ENCODE data around the gene BCLAF1.

The BCLAF1 gene

DNA sequence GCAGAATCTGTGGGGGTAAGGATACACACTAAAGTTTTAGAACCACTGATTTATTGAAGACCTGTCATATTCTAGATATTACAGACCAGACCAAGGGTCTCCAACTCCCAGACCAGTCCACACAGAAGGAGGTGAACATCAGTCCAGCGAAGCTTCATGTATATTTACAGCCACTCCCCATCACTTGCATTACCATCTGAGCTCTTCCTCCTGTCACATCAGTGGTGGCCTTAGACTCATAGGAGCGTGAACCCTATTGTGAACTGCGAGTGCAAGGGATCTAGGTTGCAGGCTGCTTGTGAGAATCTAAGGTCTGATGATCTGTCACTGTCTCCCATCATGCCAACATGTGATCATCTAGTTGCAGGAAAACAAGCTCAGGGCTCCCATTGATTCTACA lies 5.0 kb upstream of the BCLAF1 start:
- no peak for DNase-seq (ENCODE audit: low read depth)
- TF ChIP-seq, protein P1, sequence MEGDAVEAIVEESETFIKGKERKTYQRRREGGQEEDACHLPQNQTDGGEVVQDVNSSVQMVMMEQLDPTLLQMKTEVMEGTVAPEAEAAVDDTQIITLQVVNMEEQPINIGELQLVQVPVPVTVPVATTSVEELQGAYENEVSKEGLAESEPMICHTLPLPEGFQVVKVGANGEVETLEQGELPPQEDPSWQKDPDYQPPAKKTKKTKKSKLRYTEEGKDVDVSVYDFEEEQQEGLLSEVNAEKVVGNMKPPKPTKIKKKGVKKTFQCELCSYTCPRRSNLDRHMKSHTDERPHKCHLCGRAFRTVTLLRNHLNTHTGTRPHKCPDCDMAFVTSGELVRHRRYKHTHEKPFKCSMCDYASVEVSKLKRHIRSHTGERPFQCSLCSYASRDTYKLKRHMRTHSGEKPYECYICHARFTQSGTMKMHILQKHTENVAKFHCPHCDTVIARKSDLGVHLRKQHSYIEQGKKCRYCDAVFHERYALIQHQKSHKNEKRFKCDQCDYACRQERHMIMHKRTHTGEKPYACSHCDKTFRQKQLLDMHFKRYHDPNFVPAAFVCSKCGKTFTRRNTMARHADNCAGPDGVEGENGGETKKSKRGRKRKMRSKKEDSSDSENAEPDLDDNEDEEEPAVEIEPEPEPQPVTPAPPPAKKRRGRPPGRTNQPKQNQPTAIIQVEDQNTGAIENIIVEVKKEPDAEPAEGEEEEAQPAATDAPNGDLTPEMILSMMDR (conservative IDR thresholded peaks at IDR 0.05; ENCODE audit: low read depth, low read length): no peak
- H3K4me3 ChIP-seq (ENCODE audit: low read depth, low read length): no peak overlapping the region

DNA sequence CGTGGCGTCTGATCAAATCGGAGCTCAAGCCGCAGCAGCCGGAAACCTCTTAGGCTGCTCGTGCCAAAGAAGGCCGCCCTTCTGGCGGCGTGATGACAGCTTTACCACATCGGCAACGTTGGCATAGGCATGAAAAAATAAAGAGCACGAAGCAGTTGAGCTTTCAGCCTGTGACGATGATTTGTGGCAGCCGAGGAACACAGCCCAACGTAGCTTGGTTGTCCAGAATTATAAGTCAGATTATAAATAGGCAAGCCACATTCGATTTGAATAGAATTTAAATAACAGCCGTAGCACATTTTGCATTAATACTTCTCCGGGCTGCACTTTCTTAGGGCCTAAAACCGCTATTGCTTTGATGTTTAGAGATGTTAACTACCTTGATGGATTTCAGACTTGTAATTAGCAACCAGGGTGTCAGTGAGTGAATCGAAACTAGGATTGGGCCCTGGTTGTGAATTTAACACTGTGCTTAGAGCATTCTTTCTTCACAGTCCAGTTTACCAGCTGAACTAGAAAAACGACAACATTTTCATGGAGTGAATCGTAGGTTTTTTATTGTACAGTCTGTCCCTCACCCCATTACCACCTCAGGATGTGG lies 864 bp upstream of the BCLAF1 start:
- DNase-seq (ENCODE audit: low read depth): peak; percentile 87
- TF ChIP-seq, protein P1 (conservative IDR thresholded peaks at IDR 0.05; ENCODE audit: low read depth, low read length): no peak
- H3K4me3 ChIP-seq (ENCODE audit: low read depth, low read length): peak overlapping the region; percentile 72

DNA sequence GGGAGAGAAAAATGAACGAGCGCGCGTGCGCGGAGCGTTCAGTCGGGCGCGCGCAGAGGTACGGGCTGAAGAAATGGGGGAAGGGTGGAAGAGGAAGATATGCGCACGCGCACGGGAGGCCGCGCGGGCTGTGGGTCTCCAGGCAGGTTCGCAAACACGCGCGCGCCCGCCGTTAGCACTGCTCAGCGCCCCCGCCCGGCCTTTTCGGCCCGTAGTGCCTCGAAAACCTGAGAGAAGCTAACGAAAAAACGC lies 393 bp downstream of the BCLAF1 start:
- TF ChIP-seq, protein P1 (conservative IDR thresholded peaks at IDR 0.05; ENCODE audit: low read depth, low read length): no peak
- H3K4me3 ChIP-seq (ENCODE audit: low read depth, low read length): peak overlapping the region; percentile 97
- peak; percentile 93 for DNase-seq (ENCODE audit: low read depth)

DNA sequence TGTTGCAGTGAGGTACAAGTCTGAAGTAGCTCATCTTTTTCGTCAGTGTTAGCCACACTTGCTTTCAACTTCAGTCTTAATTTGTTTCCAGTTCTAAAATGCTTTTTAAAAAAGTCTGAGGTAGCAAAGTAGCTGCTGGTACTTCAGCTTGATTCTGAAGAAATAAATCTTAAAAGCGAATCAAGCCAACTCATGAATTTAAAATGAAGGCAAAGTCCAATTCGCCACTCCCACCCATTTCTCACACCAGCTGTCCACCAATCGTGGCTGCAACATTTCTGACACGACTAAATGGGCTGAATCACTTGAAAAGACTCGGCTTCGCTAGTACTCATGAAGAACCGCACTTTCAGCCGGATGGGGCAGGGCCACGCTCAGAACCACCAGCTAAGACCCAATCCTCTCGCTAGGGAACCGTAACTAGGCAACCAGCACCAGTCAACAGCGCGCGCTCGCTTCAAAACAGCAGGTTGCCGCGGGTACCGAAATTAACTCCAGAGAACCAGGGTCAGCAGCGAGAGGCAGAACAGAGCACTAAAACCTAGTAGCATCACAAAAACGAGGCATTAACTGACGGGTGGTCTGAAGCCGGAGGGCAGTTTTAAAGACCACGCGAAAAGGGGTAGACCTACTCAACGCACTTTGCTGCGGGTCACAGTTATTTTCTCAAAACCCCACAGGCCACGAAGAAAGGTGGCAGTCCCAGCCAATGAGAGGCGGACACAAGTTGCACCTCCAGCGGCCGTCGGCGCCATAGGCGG lies 900 bp downstream of the BCLAF1 start:
- peak overlapping the region; percentile 97 for H3K4me3 ChIP-seq (ENCODE audit: low read depth, low read length)
- DNase-seq (ENCODE audit: low read depth): peak; percentile 97
- TF ChIP-seq, protein P1 (conservative IDR thresholded peaks at IDR 0.05; ENCODE audit: low read depth, low read length): peak; percentile 27

DNA sequence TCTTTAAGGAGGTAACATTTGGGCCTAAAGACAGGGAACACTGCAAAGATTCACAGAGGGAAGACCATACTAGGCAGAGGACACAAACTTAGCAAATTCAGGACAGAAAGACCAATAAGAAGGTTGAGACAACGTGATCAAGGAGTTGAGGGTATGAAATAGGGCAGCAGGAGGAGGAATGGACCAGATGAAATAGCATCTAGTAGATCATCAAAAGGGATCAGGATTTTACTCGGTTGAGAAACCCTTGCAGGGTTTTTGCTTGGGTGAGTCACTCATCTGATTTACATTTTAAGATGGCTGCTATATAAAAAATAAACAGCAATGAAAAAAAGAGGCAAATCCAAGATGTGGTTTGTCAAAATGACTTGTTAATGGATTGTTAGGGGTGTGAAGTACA lies 4.7 kb downstream of the BCLAF1 start:
- H3K4me3 ChIP-seq (ENCODE audit: low read depth, low read length): no peak overlapping the region
- TF ChIP-seq, protein P1 (conservative IDR thresholded peaks at IDR 0.05; ENCODE audit: low read depth, low read length): no peak
- peak; percentile 56 for DNase-seq (ENCODE audit: low read depth)

DNA sequence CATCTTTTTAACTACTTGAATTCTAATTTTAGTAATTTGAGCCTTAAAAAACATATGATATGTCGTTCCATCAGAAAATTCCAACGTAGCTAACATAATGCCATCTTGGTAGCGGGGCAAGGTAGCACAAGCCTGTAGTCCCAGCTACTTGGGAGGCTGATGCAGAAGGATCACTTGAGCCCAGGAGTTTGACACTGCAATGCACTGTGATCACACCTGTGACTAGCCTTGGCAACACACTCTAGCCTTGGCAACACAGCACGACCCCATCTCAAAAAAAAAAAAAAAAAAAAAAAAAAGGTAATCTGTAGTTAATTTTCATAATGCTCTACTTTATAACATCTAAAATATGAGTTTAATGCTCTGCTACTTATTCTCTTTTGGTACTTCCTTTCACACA lies 6.7 kb downstream of the BCLAF1 start:
- H3K4me3 ChIP-seq (ENCODE audit: low read depth, low read length): no peak overlapping the region
- no peak for DNase-seq (ENCODE audit: low read depth)
- TF ChIP-seq, protein P1 (conservative IDR thresholded peaks at IDR 0.05; ENCODE audit: low read depth, low read length): no peak
